HG02678 (cell line): Measurements from ENCODE around the gene SFSWAP.
"Not testable (repeated sequence)": the region's sequence is repeated elsewhere in the genome, so short reads cannot be mapped to it uniquely, and the experiment has no call there.

Experiments used
- ATAC-seq: cut with Tn5 transposase; IDR thresholded peaks from one replicate; pipeline ENCODE4 v1.9.1; 2021; ENCODE audit warnings: mild to moderate bottlenecking, moderate library complexity; ENCODE audit not compliant: unreplicated experiment

Gene SFSWAP

DNA sequence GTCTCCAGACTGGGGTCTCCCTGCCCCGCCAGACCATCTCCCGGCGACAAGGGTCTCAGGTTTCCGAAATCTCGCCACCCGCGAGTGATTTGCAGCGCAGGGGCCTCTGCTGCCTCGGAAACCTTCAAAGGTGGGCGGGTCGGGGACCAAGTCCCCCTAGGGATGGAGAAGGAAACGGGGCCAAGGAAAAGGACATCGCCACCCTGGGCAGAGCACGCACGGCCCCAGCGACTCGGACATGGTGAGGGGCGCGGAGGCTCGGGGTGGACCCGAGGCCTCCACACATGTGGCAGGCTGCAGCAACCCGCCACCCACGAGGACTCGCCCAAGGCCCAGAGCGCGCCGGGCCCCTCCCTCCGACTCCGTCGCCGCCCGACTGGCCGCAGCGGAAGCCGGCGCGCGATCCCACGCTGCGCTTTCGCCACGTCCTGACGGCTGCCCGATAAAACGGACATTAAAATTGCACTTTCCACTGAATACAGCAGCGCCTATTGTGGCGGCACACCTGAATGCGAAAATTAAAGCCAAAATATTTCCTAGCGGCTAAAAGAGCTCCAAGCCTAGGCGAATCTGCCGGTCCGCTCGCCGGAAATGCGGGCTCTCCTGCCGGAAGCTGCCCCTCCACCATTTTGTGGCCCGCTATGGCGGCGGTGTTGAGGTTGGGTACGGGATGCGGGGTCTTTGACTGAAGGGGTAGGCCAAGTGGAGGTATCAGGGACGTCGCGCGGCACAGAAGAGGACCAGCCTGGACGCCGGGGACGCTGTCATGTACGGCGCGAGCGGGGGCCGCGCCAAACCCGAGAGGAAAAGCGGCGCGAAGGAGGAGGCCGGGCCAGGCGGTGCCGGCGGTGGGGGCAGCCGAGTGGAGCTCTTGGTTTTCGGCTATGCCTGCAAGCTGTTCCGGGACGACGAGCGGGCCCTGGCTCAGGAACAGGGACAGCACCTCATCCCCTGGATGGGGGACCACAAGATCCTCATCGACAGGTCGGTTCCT lies at the start of gene SFSWAP:
SFSWAP (plus strand) TSS at position 627 of the 994 bp plus-strand sequence; CDS start at position 767, 140 bp downstream.
- peak; percentile 91 for ATAC-seq

DNA sequence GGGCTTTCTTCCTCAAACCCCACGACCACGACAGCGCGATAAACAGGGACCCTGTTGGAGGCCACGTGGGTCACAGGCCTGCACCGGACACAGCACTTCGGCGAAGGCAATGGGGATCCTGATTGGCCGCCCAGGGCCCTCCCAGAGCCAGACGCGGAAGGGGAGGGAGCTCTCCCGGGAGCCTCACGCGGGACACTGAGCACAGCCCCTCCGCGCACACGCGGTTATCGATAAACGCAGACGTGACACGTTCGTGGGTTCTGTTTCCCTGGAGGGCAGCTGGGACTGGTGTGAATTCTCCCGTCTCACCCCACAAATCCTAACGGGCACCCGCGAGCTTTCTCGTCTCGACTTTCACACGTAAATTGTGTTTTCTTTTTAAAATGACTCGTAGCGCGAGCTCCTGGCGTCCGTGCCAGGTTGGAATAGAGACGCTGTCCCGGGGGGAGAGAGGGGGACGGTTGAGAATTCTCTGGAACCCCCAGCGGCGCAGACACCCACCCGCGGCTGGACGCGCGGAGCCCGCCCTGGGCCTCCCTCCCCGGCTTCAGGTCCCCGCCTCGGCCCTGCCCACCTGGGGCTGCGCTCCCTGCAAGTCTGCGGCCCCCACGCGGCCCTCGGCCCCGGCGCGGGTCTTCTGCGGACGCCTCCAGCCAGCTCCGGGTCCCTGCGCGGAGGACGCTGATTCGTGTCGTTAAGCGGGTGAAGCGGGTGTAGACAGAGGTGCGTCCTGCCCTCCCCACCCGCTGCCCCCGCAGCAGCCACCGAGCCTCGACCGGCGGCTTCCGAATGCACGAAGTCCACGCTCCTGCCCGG lies 49.5 kb upstream of the SFSWAP start:
- ATAC-seq: not testable (repeated sequence)

DNA sequence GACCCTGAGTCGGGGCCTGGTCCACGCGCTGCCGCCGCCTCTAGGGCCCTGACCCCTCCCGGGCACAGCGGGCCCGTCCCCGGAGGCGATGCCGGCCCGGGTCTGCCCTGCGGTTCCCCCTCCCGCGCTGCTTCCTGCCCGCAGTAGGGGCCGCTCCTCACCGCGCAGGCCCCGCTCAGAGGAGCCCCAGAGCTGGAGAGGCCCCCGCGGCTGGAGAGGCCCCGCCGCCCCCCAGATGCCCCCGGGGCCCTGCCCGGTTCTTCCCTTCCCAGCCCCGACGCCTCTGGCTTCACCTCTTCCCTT lies 49.0 kb upstream of the SFSWAP start:
- ATAC-seq: not testable (repeated sequence)

DNA sequence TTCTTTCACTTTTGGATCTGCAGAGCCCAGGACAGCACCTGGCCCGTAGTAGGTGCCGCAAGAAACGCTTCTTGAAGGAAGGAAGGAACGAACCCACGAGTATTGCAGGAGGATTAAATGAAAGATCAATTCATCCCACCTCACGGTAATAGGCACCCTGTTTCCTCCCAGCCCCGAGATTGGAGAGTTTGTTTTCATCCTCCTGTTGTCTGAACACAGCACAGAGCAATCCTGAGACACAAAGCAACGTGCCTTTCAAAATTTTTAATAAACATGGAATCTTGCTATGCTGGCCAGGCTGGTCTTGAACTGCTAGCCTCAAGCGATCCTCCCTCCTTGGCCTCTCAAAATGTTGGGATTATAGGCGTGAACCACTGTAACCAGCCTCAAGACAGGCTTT lies 48.5 kb upstream of the SFSWAP start:
- ATAC-seq: not testable (repeated sequence)

DNA sequence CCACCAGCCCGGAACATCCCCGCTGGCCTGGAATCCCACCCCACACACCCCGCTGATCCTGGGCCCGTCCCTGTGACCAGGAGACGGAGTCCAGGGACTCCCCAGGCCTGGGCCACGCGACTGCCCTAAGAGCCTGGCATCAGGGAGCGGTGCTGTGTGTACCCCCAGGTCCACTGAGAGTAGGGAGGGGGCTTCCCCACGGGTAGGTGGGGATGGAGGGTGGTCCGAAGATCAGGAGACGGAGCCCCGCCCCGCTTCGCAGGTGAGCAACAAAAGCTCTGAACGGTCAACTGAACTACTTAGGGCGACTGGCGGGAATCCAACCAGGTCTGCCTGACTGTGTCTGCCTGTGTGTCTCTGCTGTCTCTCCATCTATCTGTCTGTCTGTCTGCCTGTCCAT lies 45.2 kb upstream of the SFSWAP start:
- not testable (repeated sequence) for ATAC-seq

DNA sequence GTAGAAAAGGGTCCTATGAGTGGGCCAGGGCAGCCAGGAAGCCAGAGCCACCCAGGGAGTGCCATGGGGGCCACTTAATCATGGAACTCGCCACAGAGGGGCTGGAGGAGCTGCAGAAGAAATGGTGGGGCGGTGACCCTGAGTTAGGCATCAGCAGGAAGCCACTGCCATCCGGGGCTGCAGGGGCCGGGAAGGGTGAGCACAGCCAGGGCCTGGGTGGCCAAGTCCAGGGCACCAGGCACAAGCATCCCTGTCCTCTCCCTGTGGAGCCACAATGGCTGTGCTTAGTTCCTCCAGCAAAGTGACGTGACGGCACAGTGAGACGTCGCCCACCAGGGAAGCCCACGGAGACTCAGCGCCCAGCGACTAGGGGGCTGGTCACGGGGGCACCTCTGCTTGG lies 44.4 kb upstream of the SFSWAP start:
- ATAC-seq: not testable (repeated sequence)

DNA sequence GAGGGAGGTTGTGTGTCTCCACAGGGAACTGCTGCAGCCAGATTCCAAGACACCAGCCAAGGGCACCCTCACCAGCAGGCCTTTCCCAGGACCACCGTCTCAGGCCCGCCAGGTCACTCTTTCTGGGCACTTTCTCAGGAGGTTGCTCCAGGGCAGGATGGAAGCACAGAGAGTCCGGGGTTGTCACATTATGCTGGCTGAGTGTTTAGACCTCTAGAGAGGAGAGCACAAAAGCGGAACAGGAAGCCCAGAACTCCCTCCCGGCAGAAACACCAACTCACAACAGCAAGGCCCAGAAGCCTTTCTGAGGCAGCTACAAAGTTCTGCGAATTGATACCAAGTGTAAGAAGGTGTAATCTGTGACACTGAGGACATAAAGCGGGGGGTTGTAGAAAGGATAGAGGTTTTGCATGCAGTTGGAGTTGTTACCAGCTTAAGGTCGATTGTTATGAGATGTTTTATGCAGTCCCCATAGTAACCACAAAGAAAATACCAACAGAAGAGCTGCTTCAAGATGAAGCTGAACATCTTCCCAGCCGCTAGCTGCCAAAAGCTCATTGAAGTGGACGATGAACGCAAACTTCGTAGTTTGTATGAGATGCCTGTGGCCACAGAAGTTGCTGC lies 43.8 kb upstream of the SFSWAP start:
- ATAC-seq: not testable (repeated sequence)

DNA sequence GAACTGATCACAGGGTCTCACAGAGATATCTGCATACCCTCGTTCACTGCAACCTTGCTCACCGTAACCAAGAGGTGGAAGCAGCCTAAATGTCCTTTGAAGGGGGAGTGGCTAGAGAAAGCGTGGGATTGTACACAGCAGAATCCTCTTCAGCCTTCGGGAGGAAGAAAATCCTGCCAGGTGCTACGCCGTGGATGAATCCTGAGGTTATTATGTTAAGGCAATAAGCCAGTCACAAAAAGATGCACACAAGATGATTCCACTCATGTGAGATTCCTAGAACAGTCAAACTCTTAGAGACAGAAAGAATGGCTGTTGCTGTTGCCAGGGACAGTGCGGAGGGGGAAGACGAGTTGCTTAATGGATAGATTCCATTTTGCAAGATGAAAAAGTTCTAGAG lies 39.6 kb upstream of the SFSWAP start:
- no peak for ATAC-seq

DNA sequence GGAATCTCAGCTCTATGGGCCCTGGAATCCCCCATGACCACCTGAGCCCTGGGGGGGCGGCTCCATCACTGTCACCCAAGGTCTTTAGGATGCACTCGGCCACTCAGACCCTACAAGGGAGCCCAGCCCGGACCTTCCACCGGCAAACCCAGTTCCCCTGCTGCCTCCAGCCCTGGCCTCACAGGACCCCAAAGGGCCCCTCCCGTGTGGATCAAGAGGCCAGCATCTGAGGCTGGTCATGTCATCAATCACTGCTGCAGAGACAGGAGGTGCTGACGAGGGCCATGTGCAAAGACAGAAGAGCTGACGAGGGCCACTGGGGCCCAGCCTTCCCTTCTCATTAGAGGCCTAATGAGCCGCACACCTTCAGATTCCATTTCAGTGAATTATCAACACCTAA lies 39.0 kb upstream of the SFSWAP start:
- no peak for ATAC-seq

DNA sequence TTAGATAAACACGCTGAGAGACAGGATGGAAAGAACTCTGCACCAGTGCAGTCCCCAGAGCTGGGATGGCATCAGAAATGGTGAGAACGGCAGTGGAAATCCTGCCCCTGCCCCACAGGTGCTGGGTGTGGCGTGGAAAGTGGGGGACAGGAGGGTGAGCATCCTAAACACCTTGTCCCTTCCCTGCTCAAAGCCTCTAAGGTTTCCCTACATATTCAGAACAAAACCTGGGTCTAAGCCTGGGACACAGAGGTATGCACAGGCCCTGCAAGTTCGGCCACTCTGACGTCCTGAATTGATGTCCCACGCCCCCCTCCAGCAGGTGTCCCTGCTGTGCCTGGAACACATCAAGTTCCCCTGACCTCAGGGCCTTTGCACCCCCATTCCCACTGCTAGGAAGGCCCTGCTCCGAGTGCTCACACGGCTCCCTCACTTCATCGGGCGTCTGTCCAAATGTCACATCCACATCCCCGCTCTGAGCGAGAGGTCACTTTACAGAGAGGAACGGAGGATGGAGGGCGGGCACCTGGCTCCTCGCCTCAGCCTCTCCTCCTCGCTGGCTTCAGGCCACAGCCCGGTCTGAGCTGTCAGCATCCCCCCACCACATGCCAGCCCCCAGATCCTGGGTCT lies 38.5 kb upstream of the SFSWAP start:
- ATAC-seq: no peak

DNA sequence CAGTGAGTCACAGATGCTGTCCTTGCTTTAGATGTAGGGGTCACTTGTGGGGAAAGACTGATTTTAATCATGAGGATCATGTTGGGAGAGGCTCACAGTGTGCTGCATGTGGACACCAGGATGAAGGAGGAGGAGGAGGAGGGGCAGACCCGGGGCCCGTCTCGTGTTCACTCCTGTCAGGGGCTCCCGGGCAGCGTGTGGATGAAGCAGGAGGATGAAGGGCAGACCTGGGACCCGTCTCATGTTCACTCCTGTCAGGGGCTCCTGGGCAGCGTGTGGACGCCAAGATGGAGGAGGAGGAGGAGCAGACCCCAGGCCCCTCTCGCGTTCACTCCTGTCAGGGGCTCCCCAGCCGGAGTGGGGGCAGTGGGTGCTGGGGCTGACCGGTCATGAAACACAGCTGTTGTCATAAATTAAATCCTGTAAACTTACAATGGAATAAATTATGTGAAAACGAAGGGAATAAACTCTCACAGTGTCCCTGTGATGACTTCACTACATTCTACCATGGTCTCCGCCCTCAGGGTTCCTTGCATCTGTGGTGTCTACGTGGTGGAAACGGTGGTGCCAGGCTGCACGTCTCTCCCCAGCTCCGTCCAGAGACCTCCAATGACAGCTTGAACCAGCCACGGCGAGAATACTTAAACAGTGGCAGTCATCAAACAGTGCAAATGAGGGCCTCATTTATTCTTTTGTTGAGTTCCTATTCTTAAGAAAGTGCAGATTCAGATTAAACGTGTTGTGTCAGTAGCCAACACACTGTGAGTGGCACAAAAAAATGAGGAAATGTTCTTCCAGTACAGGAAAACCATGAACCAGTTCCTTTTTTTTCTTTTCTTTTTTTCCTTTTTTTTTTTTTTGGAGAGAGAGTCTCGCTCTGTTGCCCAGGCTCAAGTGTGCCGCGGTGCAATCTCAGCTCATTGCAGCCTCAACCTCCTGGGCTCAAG lies 37.7 kb upstream of the SFSWAP start:
- ATAC-seq: no peak

DNA sequence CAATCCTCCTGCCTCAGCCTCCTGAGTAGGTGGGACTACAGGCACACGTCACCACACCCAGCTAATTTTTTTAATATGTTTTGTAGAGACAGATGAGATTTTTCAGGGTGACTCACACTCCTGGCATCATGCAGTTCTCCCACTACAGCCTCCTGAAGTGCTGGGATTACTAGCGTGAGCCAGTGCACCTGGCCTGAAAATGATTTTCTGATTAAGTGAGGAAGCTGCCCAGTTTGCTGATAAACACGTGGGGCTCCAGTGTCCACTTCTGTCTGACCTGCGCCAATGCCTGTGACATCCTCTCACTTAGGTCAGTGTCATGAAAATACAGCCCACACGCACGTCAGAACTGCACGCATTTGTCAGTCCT lies 37.0 kb upstream of the SFSWAP start:
- ATAC-seq: no peak

DNA sequence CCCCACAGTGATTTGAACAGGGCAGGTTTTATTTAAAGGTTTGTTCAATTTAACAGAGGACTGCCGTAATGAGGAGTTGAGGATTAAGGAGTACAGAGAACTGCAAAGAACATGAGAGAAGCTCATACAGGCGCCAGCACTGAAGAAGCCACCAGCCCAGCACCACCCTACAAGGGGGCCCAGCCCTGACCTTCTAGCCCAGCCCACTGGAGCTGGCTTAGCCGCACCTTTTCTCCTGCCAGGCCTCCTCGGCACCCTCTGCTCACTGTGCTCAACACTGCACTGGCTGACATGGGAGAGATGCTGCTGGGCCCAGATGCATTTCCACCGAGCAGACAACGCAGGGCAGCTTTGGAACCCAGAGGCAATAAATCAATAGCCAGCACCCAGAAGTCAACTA lies 36.5 kb upstream of the SFSWAP start:
- no peak for ATAC-seq

DNA sequence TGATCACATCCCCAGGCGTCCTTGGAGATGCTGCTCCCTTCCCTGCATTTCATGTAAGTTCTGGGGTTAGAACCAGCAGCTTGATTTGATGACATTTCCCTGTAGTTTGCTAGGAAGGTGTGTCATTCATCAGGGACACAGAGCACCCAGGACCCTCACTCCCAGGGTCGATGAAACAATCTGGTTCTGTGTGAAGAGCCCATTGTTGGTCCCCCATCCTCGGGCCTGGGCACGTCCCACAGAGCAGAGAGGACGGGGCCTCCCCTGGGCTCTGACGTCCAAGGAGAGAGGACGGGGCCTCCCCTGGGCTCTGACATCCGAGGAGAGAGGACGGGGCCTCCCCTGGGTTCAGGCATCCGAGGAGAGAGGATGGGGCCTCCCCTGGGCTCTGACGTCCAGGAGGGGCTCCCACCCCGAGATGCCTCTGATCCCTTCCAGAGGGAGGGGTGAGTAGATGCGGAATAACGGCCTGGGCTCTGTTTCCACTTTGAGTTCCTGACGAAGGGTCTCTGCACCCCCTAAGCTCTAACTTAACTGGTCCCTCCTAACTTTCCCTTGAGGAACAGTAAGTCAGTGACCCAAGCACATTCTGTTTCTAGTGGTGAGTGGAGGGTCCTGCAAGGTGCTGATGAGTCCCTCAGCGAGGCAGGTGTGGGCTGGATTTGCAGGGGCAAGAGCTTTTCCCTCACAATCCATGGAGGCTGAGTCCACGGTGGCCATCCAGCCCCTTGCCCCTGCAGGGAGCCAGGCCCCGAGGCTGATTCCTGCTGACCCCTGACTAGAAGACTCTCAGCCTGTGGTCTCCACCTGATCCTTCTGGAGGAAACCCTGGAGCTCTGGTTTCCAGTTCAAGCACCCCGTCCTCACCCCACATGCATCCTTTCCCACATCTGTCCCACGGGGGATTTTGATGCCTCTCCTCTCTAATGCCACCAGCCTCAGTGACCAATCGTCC lies 35.5 kb upstream of the SFSWAP start:
- ATAC-seq: no peak

DNA sequence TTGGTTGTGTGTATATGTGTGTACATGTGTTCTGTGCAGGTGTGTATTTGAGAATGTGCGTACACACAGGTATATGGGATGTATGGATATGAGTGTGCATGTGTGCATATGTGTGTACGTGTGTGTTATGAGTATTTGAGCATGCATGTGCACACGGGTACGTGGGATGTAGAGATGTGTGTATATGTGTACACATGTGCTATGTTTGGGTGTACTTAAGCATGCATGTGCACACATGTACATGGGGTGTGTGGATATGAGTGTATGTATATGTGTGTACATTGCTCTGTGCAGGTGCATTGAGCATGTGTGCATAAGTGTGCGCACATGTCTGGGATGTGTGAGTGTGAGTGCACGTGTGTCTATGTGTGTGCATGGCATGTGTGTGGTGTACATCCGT lies 34.3 kb upstream of the SFSWAP start:
- ATAC-seq: no peak

DNA sequence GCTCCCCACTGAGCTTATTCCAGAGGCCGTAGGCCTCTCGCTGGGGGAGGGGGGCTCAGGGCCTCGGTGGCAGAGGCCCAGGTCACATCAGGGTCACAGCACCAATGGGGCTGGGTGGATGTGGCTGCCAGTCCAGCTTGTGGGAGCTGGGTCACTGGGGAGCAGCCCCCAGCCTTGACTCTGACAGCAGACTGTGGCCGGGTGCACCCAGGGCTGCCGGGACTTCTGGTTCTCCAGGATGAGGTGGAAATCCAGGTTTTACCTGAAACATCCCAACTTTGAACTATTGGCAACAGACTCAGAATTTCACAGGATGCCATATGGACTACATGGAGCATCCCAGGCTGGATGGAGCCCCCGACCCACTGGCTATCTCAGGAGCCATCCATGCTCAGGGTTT lies 33.8 kb upstream of the SFSWAP start:
- ATAC-seq: not testable (repeated sequence)

DNA sequence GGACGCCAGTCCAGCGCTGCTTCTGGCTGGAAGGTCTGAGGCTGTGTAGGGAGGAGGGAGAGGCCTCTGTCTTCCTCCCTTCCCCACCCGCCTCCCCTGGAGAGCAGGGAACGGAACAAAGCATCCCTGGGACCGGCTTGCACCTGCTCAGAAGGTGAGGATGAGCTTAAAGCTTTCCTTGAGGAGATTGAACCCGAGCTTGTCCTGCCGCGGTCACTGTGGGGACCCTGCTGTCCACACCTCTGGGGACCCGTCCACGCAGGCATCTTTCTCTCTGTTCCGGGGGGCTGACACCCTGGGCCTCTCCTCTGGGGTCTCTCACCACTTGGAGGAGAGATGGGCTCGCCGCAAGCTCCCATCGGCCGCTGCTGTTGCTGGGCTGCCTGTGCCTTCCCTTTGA lies 33.2 kb upstream of the SFSWAP start:
- ATAC-seq: no peak

DNA sequence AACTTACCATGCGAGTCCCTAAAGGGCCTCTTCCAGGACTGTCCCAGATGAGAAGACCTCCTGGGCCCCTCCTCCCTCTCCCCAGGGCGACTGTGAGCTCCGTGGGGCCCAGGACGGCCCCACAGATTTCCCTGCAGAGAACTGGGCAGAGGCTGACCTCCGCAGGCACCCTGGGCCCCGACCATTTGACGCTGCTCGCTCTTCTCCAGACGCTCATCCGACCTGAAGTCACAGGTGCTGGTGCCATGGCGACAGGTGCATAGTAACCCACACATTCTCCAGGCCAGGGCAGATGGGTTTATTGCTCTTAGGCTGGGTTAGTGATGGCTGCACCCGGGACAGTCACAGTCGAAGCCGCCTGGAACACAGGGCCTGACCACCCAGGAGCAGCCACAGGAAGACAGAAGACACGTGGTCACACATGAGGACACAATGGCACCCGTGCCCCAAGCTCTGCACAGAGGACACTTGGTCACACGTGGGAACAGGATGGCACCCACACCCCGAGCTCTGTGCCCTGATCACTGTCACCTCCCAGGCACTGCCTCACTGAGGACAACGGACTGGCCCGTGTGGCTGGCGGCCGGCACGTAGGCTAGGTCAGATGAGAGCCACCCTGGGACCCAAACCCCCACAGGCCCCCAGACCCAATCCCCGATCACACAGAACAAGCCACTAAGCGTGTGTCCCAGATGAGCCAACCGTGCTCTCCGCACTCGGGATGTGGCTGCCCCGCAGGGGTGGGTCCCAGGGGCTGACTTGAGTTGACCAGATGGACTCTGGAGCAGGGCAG lies 32.3 kb upstream of the SFSWAP start:
- not testable (repeated sequence) for ATAC-seq
